Prostate gland (tissue), 2 donors: ENCODE results near the gene PRAC1. TPM values are rescaled to one million over a fixed set of nuclear protein-coding genes. Genes with fewer than 3 reads are reported as not detected.
A peak's percentile ranks its signal among the peaks of the same experiment; 100 is the strongest.

Experiments used
- DNase-seq: peaks from one replicate; pipeline ENCODE4 v3.0.0-alpha.2; 2019; ENCODE audit warnings: low spot score
- H3K27ac ChIP-seq, 2 donors: fragments of 200-600 bp; sonication (generic); 2 replicates each; pipeline ENCODE4 v1.5.1; 2017 to 2019
- H3K27me3 ChIP-seq: fragments of 200-600 bp; sonication (generic); replicated peaks from 2 replicates; pipeline ENCODE4 v1.5.1; 2019; ENCODE audit not compliant: insufficient read depth
- H3K36me3 ChIP-seq, 2 donors: fragments of 200-600 bp; sonication (generic); 1 replicate in 1 of 2; 2 replicates in 1 of 2; pipeline versions ENCODE4 v1.5.1 to v1.8.1; 2017 to 2019
- H3K4me1 ChIP-seq: fragments of 200-600 bp; sonication (generic); replicated peaks from 2 replicates; pipeline ENCODE4 v1.5.1; 2019
- H3K4me3 ChIP-seq, 2 donors: fragments of 200-600 bp; sonication (generic); 2 replicates each; pipeline ENCODE4 v1.5.1; 2017 to 2019
- H3K9me3 ChIP-seq: fragments of 200-600 bp; sonication (generic); 2 replicates; pipeline ENCODE4 v1.5.1; 2017
- POLR2A ChIP-seq: fragments of 450-650 bp; IDR thresholded peaks from one replicate; pipeline ENCODE4 v1.6.1; 2016; ENCODE audit warnings: antibody characterized with exemption, mild to moderate bottlenecking
- POLR2AphosphoS5 ChIP-seq: sonication (generic); formaldehyde crosslinking; IDR thresholded peaks from one replicate; pipeline ENCODE4 v1.6.1; 2017; ENCODE audit warnings: antibody characterized with exemption
- WGBS: methylation state at CpG from one replicate; pipeline ENCODE4 v1.1.5; 2018; 5-methylcytosine and 5-hydroxymethylcytosine counted together
- intact Hi-C: fragments of 100-400 bp; cut with DNase I; formaldehyde crosslinking; loops from one replicate; pipeline ENCODE4 v1.14.2; 2022
- total RNA-seq, 2 donors: library from RNA; depleted of rRNA; stranded (reverse); fragments of >200 nt; gene quantifications; one replicate each; pipeline ENCODE4 v1.1.0, GENCODE V29; 2016
- TF ChIP-seq, protein P1 (sequence below), 4 experiments: fragments of 200-600 bp in 2 of 4; fragments of 450-650 bp in 2 of 4; sonication (generic) in 2 of 4; IDR thresholded peaks; 1 replicate in 3 of 4; 2 replicates in 1 of 4; pipeline ENCODE4 v1.5.1; 2016 to 2019; ENCODE audit warnings: antibody characterized with exemption in 4 of 4, mild to moderate bottlenecking in 2 of 4, moderate library complexity in 2 of 4

Gene PRAC1
- total RNA-seq, 2 donors from 2014 or later, result 56.7 to 243 TPM

DNA sequence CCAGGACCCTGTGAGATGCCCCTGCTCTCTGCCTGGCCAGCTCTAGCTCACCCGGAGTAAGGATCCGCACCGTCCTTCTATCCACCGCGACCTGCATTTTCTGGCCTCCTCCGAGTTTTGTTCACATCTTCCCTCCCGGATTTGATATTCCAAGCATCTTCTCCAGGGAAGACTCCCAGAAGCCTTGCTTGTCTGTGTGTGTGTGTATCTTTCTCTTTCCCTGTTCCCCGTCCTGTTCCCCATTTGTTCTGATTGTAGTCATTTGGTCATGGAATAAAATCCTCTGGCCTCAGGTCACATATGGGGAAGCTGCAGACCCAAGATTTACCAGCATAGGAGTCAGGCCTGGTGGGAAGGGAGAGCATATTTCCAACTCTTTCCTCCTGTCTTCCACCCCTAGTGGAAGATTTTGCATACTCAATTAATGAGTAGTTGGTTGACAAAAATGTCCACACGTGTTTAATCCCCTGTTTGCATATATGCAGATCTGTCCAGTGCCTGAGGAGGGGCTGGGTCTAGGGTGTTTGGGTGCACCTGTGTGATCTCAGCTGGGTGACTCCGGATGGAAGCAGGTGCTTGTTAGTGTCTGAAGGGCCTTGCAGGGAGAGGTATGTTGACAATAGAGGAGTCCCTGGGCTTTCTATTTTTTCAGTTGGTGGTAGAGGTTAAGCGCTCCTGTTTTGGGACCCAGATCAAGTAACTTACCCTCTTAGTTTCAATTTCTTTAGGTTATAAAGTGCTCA lies 1.9 kb downstream of the PRAC1 start:
- Histone ChIP-seq H3K36me3 (no peaks in the 10 kb centered on the region), H3K27ac (peak overlapping the region; percentile 97 to 98), H3K4me1 (peaks cover 5% of the 10 kb centered on the region), H3K27me3 (no peaks in the 10 kb centered on the region), H3K4me3 (peak overlapping the region; percentile 55 to 63), H3K9me3 (no peaks in the 10 kb centered on the region)
- DNase-seq, result no peak
- intact Hi-C loops, result loop anchor here (10.0 kb wide), 1 partner anchor 164 kb away; no protein-coding TSS in a partner anchor
- TF ChIP-seq POLR2AphosphoS5 (no peak), POLR2A (no peak)
- TF ChIP-seq, protein P1, sequence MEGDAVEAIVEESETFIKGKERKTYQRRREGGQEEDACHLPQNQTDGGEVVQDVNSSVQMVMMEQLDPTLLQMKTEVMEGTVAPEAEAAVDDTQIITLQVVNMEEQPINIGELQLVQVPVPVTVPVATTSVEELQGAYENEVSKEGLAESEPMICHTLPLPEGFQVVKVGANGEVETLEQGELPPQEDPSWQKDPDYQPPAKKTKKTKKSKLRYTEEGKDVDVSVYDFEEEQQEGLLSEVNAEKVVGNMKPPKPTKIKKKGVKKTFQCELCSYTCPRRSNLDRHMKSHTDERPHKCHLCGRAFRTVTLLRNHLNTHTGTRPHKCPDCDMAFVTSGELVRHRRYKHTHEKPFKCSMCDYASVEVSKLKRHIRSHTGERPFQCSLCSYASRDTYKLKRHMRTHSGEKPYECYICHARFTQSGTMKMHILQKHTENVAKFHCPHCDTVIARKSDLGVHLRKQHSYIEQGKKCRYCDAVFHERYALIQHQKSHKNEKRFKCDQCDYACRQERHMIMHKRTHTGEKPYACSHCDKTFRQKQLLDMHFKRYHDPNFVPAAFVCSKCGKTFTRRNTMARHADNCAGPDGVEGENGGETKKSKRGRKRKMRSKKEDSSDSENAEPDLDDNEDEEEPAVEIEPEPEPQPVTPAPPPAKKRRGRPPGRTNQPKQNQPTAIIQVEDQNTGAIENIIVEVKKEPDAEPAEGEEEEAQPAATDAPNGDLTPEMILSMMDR (IDR thresholded peaks at IDR 0.05), result no peak
- WGBS, result 11% methylated on average over 11 of the region's 11 CpGs

- H3K9me3 ChIP-seq, result no peaks in the 10 kb centered on the region
- H3K36me3 ChIP-seq, result no peaks in the 10 kb centered on the region
- H3K4me3 ChIP-seq, result peak overlapping the region; percentile 55 to 63
- TF ChIP-seq POLR2A (peak; percentile 42), POLR2AphosphoS5 (peak; percentile 35)
- TF ChIP-seq, protein P1 (IDR thresholded peaks at IDR 0.05), result no peak
- intact Hi-C loops, result loop anchor here (10.0 kb wide), 1 partner anchor 165 kb away; no protein-coding TSS in a partner anchor
- DNase-seq, result peak; percentile 70
- H3K4me1 ChIP-seq, result peaks cover 5% of the 10 kb centered on the region
- peak overlapping the region; percentile 97 to 98 for H3K27ac ChIP-seq
- 5% methylated on average over 37 of the region's 37 CpGs for WGBS
- H3K27me3 ChIP-seq, result no peaks in the 10 kb centered on the region
These were observed 2.6 kb downstream of the PRAC1 start for GRCh38 chr17:48719642-48720265.

GRCh38 chr17:48718761-48719641 lies 3.3 kb downstream of the PRAC1 start:
- H3K27ac ChIP-seq, result peak overlapping the region; percentile 97 to 98
- 1% methylated on average over 73 of the region's 80 CpGs for WGBS

DNA sequence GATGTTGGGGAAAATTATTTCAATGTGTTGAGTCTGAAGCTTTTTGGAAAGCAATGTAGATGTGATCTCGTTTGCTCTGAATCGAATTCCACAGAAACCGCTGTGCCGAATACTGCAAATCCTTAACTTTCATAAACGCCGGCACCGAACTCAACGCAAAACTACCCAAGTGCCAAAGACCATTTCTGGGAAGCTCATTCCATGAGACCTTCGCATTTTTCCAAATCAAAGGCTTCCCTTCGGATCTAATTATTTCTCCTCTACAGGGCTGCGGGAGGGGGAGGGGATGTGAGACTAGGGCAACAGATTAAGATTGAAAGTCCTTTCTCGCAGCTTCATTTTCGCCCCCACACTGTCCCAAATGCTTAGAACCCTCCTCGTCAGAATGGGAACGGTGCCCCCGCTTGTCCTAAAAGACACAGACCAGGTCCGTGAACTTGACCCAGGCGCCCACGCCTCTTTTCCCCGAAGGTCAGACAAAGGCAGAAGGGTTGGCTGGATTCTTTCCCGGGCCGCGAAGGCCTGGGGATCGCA lies 4.0 kb downstream of the PRAC1 start:
- peak overlapping the region; percentile 55 to 63 for H3K4me3 ChIP-seq
- peak overlapping the region; percentile 97 to 98 for H3K27ac ChIP-seq
- intact Hi-C loops, result no loop called here
- H3K36me3 ChIP-seq, result no peaks in the 10 kb centered on the region
- no peak for TF ChIP-seq POLR2A
- peak; percentile 3 for TF ChIP-seq POLR2AphosphoS5
- H3K27me3 ChIP-seq, result no peaks in the 10 kb centered on the region
- H3K4me1 ChIP-seq, result peaks cover 5% of the 10 kb centered on the region
- whole genome bisulfite sequencing, result 7% methylated on average over 24 of the region's 24 CpGs
- H3K9me3 ChIP-seq, result no peaks in the 10 kb centered on the region
- DNase-seq, result peak; percentile 42

More at GRCh38 chr17:48718761-48719641, 3.3 kb downstream of the PRAC1 start:
- H3K9me3 ChIP-seq, result no peaks in the 10 kb centered on the region
- TF ChIP-seq, protein P1 (IDR thresholded peaks at IDR 0.05), result no peak
- TF ChIP-seq POLR2A (no peak), POLR2AphosphoS5 (no peak)
- no peaks in the 10 kb centered on the region for H3K36me3 ChIP-seq
- DNase-seq, result peak; percentile 40
- intact Hi-C loops, result no loop called here
- peak overlapping the region; percentile 55 to 63 for H3K4me3 ChIP-seq
- peaks cover 5% of the 10 kb centered on the region for H3K4me1 ChIP-seq
- H3K27me3 ChIP-seq, result no peaks in the 10 kb centered on the region
